Duodenal mucosa (tissue), 2 donors: ENCODE data around the gene CD84.

Source experiments
- H3K27ac ChIP-seq: one replicate; pipeline ENCODE4 v1.7.0; 2013; ENCODE audit warnings: low read depth, low read length
- H3K27me3 ChIP-seq, 2 donors: one replicate each; pipeline ENCODE4 v1.7.0; 2013; ENCODE audit warnings: low read length in 2 of 2, control low read depth in 1 of 2; ENCODE audit not compliant: insufficient read depth in 2 of 2, control insufficient read depth in 1 of 2
- H3K36me3 ChIP-seq, 2 donors: one replicate each; pipeline ENCODE4 v1.7.0; 2013; ENCODE audit warnings: low read length in 2 of 2, control low read depth in 1 of 2; ENCODE audit not compliant: insufficient read depth in 2 of 2, control insufficient read depth in 1 of 2
- H3K4me1 ChIP-seq, 2 donors: one replicate each; pipeline ENCODE4 v1.7.0; 2013; ENCODE audit warnings: low read length in 2 of 2, control low read depth in 1 of 2; ENCODE audit not compliant: insufficient read depth in 2 of 2, control insufficient read depth in 1 of 2
- H3K4me3 ChIP-seq, 2 donors: one replicate each; pipeline ENCODE4 v1.7.0; 2013; ENCODE audit warnings: low read length in 2 of 2, low read depth in 1 of 2
- H3K9ac ChIP-seq, 2 donors: one replicate each; pipeline ENCODE4 v1.7.0; 2013; ENCODE audit warnings: low read length in 2 of 2, low read depth in 1 of 2
- H3K9me3 ChIP-seq, 2 donors: one replicate each; pipeline ENCODE4 v1.7.0; 2013; ENCODE audit warnings: low read length in 2 of 2, control low read depth in 1 of 2; ENCODE audit not compliant: control insufficient read depth in 1 of 2

CD84 gene

GRCh38 chr1:160610569-160611242 is 31.4 kb upstream of the CD84 start:
- Histone ChIP-seq H3K27me3 (no peaks in the 10 kb centered on the region), H3K4me1 (peaks cover 0 to 13% of the 10 kb centered on the region in 2 donors), H3K9me3 (no peaks in the 10 kb centered on the region), H3K36me3 (no peaks in the 10 kb centered on the region), H3K4me3 (no peak overlapping the region), H3K27ac (no peak overlapping the region), H3K9ac (no peak overlapping the region)

- Histone ChIP-seq H3K27me3 (no peaks in the 10 kb centered on the region), H3K27ac (no peak overlapping the region), H3K36me3 (no peaks in the 10 kb centered on the region), H3K4me1 (peaks cover 0 to 16% of the 10 kb centered on the region in 2 donors), H3K4me3 (no peak overlapping the region), H3K9me3 (no peaks in the 10 kb centered on the region), H3K9ac (no peak overlapping the region)
Measured at GRCh38 chr1:160608941-160609340, 29.6 kb upstream of the CD84 start.

GRCh38 chr1:160608514-160608913 is 29.2 kb upstream of the CD84 start:
- Histone ChIP-seq H3K4me1 (peaks cover 0 to 16% of the 10 kb centered on the region in 2 donors), H3K36me3 (no peaks in the 10 kb centered on the region), H3K9me3 (no peaks in the 10 kb centered on the region), H3K4me3 (no peak overlapping the region), H3K9ac (no peak overlapping the region), H3K27ac (no peak overlapping the region), H3K27me3 (no peaks in the 10 kb centered on the region)

- Histone ChIP-seq H3K36me3 (no peaks in the 10 kb centered on the region), H3K27ac (no peak overlapping the region), H3K4me3 (no peak overlapping the region), H3K9me3 (no peaks in the 10 kb centered on the region), H3K9ac (no peak overlapping the region), H3K27me3 (no peaks in the 10 kb centered on the region), H3K4me1 (peaks cover 0 to 16% of the 10 kb centered on the region in 2 donors)
Measured at GRCh38 chr1:160608057-160608456, 28.8 kb upstream of the CD84 start.

- Histone ChIP-seq H3K4me3 (no peak overlapping the region), H3K9me3 (no peaks in the 10 kb centered on the region), H3K27ac (no peak overlapping the region), H3K36me3 (no peaks in the 10 kb centered on the region), H3K4me1 (peaks cover 0 to 16% of the 10 kb centered on the region in 2 donors), H3K27me3 (no peaks in the 10 kb centered on the region), H3K9ac (no peak overlapping the region)
Measured at GRCh38 chr1:160607672-160608032, 28.4 kb upstream of the CD84 start.

GRCh38 chr1:160607011-160607671 is 27.8 kb upstream of the CD84 start:
- no peaks in the 10 kb centered on the region for H3K9me3 ChIP-seq
- no peaks in the 10 kb centered on the region for H3K36me3 ChIP-seq
- H3K9ac ChIP-seq = no peak overlapping the region
- no peaks in the 10 kb centered on the region for H3K27me3 ChIP-seq
- H3K4me3 ChIP-seq = no peak overlapping the region
- H3K4me1 ChIP-seq = peaks cover 0 to 16% of the 10 kb centered on the region in 2 donors
- H3K27ac ChIP-seq = no peak overlapping the region

GRCh38 chr1:160606611-160607010 is 27.3 kb upstream of the CD84 start:
- H3K9me3 ChIP-seq = peaks cover 0 to 2% of the 10 kb centered on the region in 2 donors
- no peak overlapping the region for H3K9ac ChIP-seq
- H3K36me3 ChIP-seq = no peaks in the 10 kb centered on the region
- no peaks in the 10 kb centered on the region for H3K27me3 ChIP-seq
- H3K27ac ChIP-seq = no peak overlapping the region
- peaks cover 0 to 16% of the 10 kb centered on the region in 2 donors for H3K4me1 ChIP-seq
- no peak overlapping the region for H3K4me3 ChIP-seq

- Histone ChIP-seq H3K27me3 (no peaks in the 10 kb centered on the region), H3K27ac (no peak overlapping the region)
Measured at GRCh38 chr1:160605792-160606479, 26.6 kb upstream of the CD84 start.

GRCh38 chr1:160605205-160605604 is 25.9 kb upstream of the CD84 start:
- peaks cover 0 to 11% of the 10 kb centered on the region in 2 donors for H3K9me3 ChIP-seq
- no peak overlapping the region for H3K27ac ChIP-seq
- H3K27me3 ChIP-seq = no peaks in the 10 kb centered on the region
- peaks cover 0 to 16% of the 10 kb centered on the region in 2 donors for H3K4me1 ChIP-seq
- H3K9ac ChIP-seq = no peak overlapping the region
- no peak overlapping the region for H3K4me3 ChIP-seq
- no peaks in the 10 kb centered on the region for H3K36me3 ChIP-seq

More at GRCh38 chr1:160605792-160606479, 26.6 kb upstream of the CD84 start:
- peaks cover 0 to 16% of the 10 kb centered on the region in 2 donors for H3K4me1 ChIP-seq
- no peak overlapping the region for H3K9ac ChIP-seq
- no peak overlapping the region for H3K4me3 ChIP-seq
- peaks cover 0 to 9% of the 10 kb centered on the region in 2 donors for H3K9me3 ChIP-seq
- H3K36me3 ChIP-seq = no peaks in the 10 kb centered on the region

- H3K27me3 ChIP-seq = no peaks in the 10 kb centered on the region
- no peak overlapping the region for H3K27ac ChIP-seq
- no peaks in the 10 kb centered on the region for H3K4me1 ChIP-seq
- no peak overlapping the region for H3K4me3 ChIP-seq
- H3K36me3 ChIP-seq = no peaks in the 10 kb centered on the region
- no peak overlapping the region for H3K9ac ChIP-seq
- peaks cover 0 to 11% of the 10 kb centered on the region in 2 donors for H3K9me3 ChIP-seq
Measured at GRCh38 chr1:160597705-160598104, 18.4 kb upstream of the CD84 start.
